GM18909 (cell line): ENCODE results near the gene PARP14.

Source experiments
- ATAC-seq: cut with Tn5 transposase; IDR thresholded peaks from one replicate; pipeline ENCODE4 v1.9.1; 2021; ENCODE audit warnings: mild to moderate bottlenecking; ENCODE audit not compliant: unreplicated experiment, poor library complexity

Gene PARP14

DNA sequence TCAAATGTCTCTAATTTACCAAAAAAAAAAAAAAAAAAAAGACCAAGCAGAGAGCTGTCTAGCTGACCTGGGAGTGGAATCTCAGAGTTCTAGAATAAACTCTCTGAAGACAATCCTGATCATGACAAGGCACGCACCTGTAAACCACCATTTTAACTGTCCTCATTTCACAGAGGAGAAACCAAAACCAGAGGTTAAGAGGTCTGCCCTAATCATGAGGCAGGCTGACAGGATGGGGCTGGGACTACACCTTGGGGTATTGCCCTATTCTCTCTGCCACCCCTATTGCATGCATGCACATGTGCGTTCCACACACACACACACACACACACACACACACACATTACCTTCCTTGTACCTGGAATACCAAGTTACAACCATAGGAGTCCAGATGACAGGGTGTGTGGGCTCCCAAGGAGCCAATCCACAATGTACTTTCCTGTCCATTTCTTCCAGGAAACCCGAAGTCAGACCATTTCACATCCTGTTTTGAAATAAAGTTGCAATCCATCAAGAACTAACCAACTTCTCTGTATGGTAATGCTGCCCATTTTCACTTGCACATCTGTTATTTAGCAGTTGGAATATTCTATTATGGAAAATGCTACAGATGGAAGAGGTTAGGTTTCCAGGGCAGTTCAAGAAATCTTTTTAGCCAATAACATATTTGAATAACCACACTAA lies 78.4 kb downstream of the PARP14 start:
- no peak for ATAC-seq

DNA sequence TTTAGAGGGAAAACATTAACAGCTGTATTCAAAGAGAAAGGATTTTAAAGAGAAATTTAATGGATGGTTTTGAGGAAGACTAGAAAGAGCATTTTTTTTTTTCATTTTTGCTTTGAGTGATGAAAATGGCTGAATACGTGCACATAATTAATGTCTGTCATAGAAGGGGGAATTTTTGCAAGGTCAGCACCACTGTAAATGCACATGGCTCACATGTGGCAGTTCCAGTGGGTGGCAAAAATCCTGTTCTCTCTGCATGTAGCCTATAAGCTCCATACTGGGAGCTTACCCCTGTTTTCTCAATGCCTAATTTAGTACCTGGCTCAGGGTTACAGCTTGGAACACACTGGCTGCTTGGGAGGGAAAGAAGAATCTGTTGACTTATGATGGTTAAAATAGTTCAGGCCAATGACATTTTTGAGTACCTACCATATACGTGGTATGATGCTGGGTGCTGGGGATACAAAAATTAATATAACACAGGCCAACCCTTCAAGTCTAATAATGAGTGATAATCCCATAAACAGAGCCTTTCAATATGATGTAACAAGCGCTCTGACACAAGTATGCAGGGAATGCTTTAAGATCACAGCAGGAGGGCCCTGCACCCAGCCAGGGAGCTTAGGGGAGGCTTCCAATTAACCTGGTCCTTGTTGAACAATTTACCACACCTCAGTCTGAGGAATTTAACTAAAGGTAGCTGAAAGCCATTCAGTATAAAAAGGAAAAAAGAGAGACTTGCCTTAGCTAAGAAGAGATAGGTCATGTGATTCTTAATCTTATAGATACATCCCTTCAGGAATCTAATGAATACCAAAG lies 80.0 kb downstream of the PARP14 start:
- no peak for ATAC-seq

DNA sequence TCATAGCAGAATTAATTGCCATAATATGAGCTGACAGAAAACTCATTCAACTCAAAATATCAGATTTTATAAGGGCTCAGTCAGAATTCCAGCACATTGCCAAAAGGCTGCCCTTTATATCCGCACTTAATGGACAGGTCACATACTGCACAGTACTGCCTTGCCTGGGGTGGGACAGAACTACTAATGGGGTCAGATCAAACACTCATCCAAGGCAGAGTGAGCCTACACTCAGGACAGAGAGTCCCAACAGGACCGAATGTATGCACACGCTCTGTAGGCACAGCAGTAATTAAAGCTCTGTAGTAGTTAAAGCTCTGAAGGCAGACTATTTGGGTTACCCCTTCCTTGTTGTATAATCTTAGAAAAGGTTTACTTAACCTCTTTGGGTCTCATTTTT lies 85.8 kb downstream of the PARP14 start:
- no peak for ATAC-seq

DNA sequence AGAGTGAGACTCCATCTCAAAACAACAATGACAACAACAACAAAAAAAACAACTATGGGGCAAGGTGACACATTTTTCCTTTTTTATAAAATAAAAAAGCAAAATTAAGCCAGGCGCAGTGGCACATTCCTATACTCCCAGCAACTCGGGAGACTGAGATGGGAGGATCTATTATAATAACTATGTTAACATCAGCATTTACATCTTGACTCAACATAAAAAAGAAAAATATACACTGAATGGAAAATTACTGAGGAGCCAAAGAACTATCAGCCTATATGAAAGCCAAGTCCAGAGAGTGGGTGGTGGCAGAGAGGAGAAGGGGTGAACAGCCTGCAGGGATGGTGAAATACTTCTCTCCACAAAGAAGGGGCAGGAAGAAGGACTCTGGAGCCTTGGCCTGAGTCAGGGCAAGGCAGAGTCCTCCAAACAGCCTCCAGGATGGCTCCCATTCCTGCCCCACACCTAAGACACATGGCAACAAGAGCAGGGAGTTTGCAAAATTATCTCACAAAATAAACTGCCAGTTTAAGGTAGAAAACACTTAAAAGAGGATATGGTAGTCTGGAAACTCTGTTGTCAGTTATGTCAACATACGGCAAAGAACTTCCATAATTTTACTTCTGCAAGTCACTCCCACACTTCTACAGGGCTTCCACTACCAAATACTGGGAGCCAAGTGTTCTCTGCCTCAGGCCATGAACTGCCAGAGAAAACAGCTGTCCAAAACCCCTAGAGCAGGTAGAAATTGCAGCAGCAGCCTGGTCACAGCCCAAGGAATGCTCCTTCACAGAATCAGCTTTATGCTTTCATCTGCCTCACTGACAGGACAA lies 87.1 kb downstream of the PARP14 start:
- no peak for ATAC-seq

DNA sequence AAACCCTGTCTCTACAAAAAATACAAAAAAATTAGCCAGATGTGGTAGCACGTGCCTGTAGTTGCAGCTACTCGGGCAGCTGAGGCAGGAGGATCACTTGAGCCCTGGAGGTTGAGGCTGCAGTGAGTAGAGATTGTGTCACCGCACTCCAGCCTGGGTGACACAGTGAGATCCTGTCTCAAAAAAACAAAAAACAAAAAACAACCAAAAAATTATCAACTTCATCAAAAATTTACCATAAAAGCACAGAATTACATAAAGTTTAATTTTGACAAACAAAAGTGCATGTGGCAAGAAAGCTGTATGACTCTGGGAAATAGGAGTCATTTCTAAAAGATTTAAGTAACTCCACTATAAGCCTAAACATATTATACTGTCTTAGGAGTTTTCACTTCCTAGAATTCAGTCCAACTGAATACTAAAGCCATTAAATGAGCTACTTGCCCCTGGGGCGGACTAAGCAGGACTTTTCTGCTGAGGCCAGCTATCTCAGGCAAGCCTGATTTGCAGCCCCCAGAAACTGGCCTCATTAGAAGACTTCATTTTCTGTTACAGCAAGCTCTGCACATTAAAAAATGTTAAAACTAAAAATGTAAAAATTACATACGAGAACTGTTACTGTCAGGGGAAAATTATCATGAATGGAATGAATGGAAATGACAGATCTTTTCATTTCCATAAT lies 90.0 kb downstream of the PARP14 start:
- ATAC-seq: no peak

DNA sequence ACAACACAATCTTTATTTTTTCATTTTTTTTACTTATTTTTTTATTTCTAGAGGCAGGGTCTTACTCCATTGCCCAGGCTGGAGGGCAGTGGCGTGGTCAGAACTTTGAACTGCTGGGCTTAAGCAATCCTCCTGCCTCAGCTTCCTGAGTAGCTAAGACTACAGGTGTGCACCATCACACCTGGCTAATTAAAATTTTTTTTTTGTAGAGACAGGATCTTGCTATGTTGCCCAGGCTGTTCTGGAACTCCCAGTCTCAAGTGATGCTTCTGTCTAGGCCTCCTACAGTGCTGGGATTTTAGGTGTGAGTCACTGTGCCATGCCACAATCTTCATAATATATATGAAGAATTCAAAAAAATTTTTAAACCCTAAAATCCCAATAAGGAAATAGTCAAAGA lies 92.2 kb downstream of the PARP14 start:
- ATAC-seq: no peak

DNA sequence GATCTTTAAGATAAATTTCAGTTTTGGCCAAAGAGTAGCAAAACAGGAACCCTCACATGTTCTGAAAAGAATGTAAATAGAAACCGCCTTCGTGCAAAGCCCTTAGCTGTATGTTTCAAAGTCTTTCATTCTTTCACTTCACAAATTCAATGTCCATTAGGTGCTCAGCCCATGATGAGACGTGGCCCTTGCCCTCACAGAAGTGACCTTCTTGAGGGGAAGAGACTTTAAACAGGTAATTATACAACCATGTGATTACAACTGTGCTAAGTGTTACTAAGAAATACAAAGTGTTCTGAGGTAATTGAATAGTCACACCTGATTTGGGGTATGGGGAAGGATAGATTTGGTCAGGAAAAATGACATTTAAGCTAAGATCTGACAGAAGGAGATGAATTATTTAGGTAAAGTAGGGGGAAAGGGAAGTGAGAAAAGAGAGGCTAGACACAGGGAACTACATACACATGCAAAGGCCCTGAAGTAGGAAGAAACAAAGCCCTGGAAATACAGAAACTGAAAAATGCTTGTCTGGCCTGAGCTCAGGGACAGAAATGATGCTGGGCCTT lies 93.4 kb downstream of the PARP14 start:
- peak; percentile 64 for ATAC-seq

DNA sequence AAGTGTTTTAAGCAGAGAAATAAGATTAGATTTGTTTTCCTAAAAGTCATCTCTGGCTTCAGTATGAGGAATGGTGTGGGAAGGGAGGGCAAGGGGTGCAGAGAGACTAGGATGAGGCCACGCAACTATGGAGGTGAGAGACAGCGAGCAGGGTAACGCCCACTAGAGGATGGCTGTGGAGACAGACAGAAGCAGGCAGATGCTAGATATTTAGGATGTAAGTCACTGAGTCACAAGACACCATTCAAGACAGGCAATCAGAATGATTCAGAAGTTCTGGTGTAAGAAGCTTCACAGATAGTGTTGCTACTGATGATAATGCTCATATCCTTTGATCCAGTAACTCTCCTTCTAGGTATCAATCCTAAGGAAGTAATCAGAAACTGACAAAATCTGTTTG lies 93.9 kb downstream of the PARP14 start:
- peak; percentile 33 for ATAC-seq

DNA sequence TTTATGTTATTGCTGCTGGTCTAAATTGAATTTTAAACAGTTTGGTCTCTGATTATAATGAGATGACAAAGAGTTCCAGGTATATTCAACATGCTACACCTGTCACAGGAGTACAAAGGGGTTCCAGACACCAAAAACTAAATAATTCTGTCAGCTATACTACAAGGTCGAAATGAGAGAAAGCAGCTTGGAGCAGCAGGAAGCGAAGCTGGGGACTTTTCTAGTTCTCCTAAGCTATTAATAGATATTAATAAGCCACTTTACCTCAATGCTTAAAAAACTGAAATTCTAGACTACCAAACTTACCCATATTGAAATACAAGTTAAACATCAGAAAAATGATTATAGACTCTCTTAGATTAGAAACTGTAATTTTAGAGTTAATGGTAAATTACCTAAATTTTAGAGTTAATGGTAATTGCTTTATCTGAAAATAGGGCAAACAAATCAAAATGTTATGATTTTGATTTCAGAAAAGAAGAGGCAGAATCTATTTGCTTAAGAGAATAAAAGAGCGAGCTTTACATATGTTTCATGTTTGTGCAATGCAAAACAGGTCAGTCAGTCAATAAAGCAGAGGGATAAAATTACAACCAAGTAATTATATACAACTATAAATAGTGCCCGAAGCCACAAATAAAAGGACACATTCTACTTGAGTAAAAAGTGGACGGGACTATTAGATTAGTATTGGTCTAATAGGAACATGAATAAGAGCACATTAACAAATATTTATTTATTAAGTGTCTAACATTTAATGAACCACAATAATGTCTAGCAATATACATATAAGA lies 96.2 kb downstream of the PARP14 start:
- ATAC-seq: no peak

DNA sequence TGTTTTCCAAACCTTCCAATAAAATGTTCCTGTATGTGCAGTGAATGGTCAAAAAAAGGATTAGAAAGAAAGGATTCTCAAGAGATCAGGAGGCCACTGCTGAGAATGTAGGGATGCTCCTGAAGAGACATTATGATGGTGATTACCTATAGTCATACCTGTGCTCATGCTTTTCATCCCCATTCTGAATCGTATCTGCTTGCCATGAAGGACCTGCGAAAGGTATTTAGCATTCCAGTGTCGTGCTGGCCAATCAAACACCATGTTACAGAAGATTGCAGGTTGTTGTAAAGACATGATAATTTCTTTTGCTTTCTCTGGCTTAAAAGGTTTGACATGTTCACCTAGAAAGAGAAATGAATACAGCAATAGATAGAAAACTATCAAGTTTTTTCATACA lies 96.9 kb downstream of the PARP14 start:
- ATAC-seq: no peak
